ENCODE results near the gene UEVLD. TPM values are rescaled to one million over a fixed set of nuclear protein-coding genes. Genes with fewer than 3 reads are reported as not detected.

UEVLD gene
- total RNA-seq, 4 donors from 2014 or later, result 9.6 to 25.8 (median 15.8) TPM

DNA sequence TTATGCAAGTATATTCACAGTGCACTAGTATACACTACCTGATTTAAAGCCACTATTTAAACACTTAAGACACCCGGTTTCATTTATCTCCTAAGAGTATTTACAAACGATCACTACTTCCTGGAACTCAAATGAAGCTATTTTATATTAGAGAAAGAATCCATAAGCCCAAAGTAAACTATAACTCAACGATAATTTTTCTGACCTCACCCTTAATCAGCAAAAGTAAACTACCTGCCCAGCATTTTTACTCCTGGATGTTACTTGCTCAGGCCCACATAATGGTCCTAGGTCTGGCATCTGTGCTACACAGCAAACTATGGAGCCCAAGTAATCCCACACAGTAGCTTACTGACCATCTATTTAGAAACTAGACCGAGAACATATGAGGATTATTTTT is 95.2 kb downstream of the UEVLD start:
- 85 to 88% methylated on average over 4 of the region's 4 CpGs for WGBS, 2 donors
- no peak for DNase-seq (ENCODE audit: low spot score in 2 of 2)
- H3K27me3 ChIP-seq, result no peaks in the 10 kb centered on the region
- H3K36me3 ChIP-seq, result peaks cover 0 to 68% (median 2%) of the 10 kb centered on the region in 3 donors
- H3K9me3 ChIP-seq, result no peaks in the 10 kb centered on the region
- no peak overlapping the region for H3K4me3 ChIP-seq
- TF ChIP-seq, protein P1, sequence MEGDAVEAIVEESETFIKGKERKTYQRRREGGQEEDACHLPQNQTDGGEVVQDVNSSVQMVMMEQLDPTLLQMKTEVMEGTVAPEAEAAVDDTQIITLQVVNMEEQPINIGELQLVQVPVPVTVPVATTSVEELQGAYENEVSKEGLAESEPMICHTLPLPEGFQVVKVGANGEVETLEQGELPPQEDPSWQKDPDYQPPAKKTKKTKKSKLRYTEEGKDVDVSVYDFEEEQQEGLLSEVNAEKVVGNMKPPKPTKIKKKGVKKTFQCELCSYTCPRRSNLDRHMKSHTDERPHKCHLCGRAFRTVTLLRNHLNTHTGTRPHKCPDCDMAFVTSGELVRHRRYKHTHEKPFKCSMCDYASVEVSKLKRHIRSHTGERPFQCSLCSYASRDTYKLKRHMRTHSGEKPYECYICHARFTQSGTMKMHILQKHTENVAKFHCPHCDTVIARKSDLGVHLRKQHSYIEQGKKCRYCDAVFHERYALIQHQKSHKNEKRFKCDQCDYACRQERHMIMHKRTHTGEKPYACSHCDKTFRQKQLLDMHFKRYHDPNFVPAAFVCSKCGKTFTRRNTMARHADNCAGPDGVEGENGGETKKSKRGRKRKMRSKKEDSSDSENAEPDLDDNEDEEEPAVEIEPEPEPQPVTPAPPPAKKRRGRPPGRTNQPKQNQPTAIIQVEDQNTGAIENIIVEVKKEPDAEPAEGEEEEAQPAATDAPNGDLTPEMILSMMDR (IDR thresholded peaks at IDR 0.05), result no peak
- TF ChIP-seq POLR2A (IDR thresholded peaks at IDR 0.05), result no peak
- no peak for TF ChIP-seq EP300 (IDR thresholded peaks at IDR 0.05)
- H3K27ac ChIP-seq, result no peak overlapping the region
- H3K4me1 ChIP-seq, result no peaks in the 10 kb centered on the region

DNA sequence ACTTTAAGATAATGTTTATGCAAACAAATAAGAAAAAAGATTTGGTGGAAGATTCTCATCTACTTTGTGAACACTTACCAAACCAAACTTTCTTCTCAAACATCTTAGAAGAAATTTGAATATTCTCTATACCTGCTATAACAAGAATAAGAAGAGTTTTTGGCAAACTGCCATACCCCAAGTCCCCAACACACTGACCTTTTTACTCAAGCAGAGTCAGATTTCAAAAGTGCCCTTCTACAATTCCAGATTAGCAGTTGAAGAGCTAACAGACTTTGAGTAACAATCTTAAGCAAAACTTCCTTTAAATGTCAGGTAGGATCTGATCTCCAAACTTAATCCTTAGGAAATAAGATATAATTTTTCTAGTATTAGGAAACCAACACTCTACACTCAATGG is 95.6 kb downstream of the UEVLD start:
- DNase-seq (ENCODE audit: low spot score in 2 of 2), result no peak
- no peaks in the 10 kb centered on the region for H3K9me3 ChIP-seq
- TF ChIP-seq EP300 (IDR thresholded peaks at IDR 0.05) (no peak), POLR2A (IDR thresholded peaks at IDR 0.05) (no peak)
- TF ChIP-seq, protein P1 (IDR thresholded peaks at IDR 0.05), result no peak
- peaks cover 0 to 67% (median 2%) of the 10 kb centered on the region in 3 donors for H3K36me3 ChIP-seq
- H3K27me3 ChIP-seq, result no peaks in the 10 kb centered on the region
- no peak overlapping the region for H3K4me3 ChIP-seq
- no peaks in the 10 kb centered on the region for H3K4me1 ChIP-seq
- no peak overlapping the region for H3K27ac ChIP-seq

GRCh38 chr11:18491924-18492323 is 96.6 kb downstream of the UEVLD start:
- Histone ChIP-seq H3K4me1 (no peaks in the 10 kb centered on the region), H3K4me3 (no peak overlapping the region), H3K27ac (no peak overlapping the region), H3K36me3 (peaks cover 0 to 64% (median 2%) of the 10 kb centered on the region in 3 donors), H3K27me3 (no peaks in the 10 kb centered on the region), H3K9me3 (no peaks in the 10 kb centered on the region)
- no peak for TF ChIP-seq EP300 (IDR thresholded peaks at IDR 0.05)
- TF ChIP-seq, protein P1 (IDR thresholded peaks at IDR 0.05), result no peak
- TF ChIP-seq POLR2A (IDR thresholded peaks at IDR 0.05), result no peak
- no peak for DNase-seq (ENCODE audit: low spot score in 2 of 2)
- WGBS, 2 donors, result 94% methylated on average over 2 of the region's 2 CpGs

DNA sequence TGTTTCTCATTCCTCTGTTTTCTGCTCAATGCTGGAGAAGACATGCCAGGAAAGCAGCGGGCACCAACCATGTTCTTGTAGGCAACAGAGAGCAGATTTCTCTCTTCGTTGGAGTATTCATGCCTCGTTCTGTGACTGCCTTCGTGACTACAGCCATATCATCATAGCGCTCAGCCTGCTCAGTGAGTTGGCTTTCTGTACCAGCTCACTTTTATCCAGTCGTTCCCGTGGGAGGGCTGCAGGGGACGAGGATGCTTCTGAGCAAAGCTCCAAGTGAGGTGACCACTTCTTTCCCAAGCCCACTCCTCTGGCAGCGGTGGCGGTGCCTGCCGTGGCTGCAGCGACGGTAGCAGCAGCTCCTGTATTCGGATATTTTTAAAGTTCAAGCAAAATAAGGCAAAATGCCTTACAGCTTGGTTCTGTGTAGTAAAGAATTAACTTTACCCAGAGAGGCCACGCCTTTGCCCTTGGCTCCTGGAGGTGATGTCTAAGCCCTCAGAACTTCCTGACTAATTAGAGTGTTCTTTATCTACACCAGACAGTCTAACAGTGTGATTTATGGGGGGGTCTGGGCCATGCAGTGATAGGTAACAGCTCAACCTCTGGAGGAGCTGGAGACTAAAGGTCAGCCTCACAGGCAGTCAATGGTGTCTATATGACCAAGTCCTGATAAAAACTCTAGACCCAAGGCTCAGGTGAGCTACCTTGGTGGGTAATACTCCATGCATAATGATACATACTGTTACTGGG is 97.6 kb downstream of the UEVLD start:
- H3K36me3 ChIP-seq, result peaks cover 0 to 58% (median 2%) of the 10 kb centered on the region in 3 donors
- WGBS, 2 donors, result 85 to 87% methylated on average over 15 of the region's 15 CpGs

DNA sequence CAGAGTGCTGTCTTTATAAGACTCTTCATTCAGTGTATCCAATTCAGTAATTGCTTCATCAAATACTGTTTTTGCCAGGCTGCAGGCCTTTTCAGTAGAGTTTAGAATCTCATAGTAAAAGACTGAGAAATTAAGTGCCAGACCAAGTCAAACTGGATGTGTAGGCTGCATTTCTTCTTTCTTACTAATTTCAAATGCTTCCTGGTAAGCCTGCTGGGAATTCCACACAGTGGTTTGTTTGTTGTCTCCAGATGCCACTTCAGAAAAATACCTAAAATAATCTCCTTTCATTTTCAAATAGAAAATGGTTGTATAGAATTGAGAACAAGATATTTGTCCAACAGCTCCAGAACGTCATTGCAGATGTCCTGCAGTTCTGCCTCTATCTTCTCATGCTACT is 98.2 kb downstream of the UEVLD start:
- Histone ChIP-seq H3K4me1 (no peaks in the 10 kb centered on the region), H3K9me3 (no peaks in the 10 kb centered on the region), H3K27ac (peak overlapping the region in 1 of 4 donors; percentile 40), H3K27me3 (no peaks in the 10 kb centered on the region), H3K4me3 (no peak overlapping the region), H3K36me3 (peaks cover 0 to 58% (median 2%) of the 10 kb centered on the region in 3 donors)
- 30 to 37% methylated on average over 1 of the region's 1 CpG for WGBS, 2 donors
- no peak for DNase-seq (ENCODE audit: low spot score in 2 of 2)
- no peak for TF ChIP-seq EP300 (IDR thresholded peaks at IDR 0.05)
- TF ChIP-seq POLR2A (IDR thresholded peaks at IDR 0.05), result no peak
- TF ChIP-seq, protein P1 (IDR thresholded peaks at IDR 0.05), result no peak

More for the DNA sequence above, 97.6 kb downstream of the UEVLD start:
- no peak for DNase-seq (ENCODE audit: low spot score in 2 of 2)
- Histone ChIP-seq H3K4me3 (no peak overlapping the region), H3K4me1 (no peaks in the 10 kb centered on the region), H3K9me3 (no peaks in the 10 kb centered on the region), H3K27ac (peak overlapping the region in 1 of 4 donors; percentile 40), H3K27me3 (no peaks in the 10 kb centered on the region)
- TF ChIP-seq EP300 (IDR thresholded peaks at IDR 0.05), result no peak
- TF ChIP-seq, protein P1 (IDR thresholded peaks at IDR 0.05), result no peak
- no peak for TF ChIP-seq POLR2A (IDR thresholded peaks at IDR 0.05)

Measured in tibial nerve (tissue), 4 donors.